HG03159 (cell line): ENCODE results near the gene HOOK1.
A peak's percentile ranks its signal among the peaks of the same experiment; 100 is the strongest.

Source experiments
- ATAC-seq: cut with Tn5 transposase; IDR thresholded peaks from one replicate; pipeline ENCODE4 v1.9.1; 2021; ENCODE audit warnings: mild to moderate bottlenecking, moderate library complexity; ENCODE audit not compliant: unreplicated experiment

HOOK1 gene

GRCh38 chr1:59814901-59815825 is at the start of gene HOOK1:
HOOK1 (plus strand) TSS chr1:59814949; CDS start chr1:59815118, 169 bp downstream.
- peak; percentile 37 for ATAC-seq

GRCh38 chr1:59765011-59765730 is 49.6 kb upstream of the HOOK1 start:
- no peak for ATAC-seq

GRCh38 chr1:59766227-59766855 is 48.4 kb upstream of the HOOK1 start:
- no peak for ATAC-seq

GRCh38 chr1:59767119-59767518 is 47.6 kb upstream of the HOOK1 start:
- no peak for ATAC-seq

- no peak for ATAC-seq
Observed at GRCh38 chr1:59768792-59769735, 45.7 kb upstream of the HOOK1 start.

GRCh38 chr1:59769736-59770095 is 45.0 kb upstream of the HOOK1 start:
- ATAC-seq = no peak

GRCh38 chr1:59771361-59771760 is 43.4 kb upstream of the HOOK1 start:
- no peak for ATAC-seq

- ATAC-seq = no peak
Observed at GRCh38 chr1:59775480-59775879, 39.3 kb upstream of the HOOK1 start.

GRCh38 chr1:59776960-59777852 is 37.5 kb upstream of the HOOK1 start:
- ATAC-seq = no peak

- ATAC-seq = no peak
Observed at GRCh38 chr1:59779949-59780348, 34.8 kb upstream of the HOOK1 start.

- ATAC-seq = no peak
Observed at GRCh38 chr1:59788825-59789224, 25.9 kb upstream of the HOOK1 start.

- ATAC-seq = no peak
Observed at GRCh38 chr1:59798600-59798999, 16.1 kb upstream of the HOOK1 start.

- no peak for ATAC-seq
Observed at GRCh38 chr1:59803458-59804038, 11.2 kb upstream of the HOOK1 start.

- ATAC-seq = no peak
Observed at GRCh38 chr1:59804301-59804700, 10.4 kb upstream of the HOOK1 start.

GRCh38 chr1:59805554-59805953 is 9.2 kb upstream of the HOOK1 start:
- no peak for ATAC-seq

GRCh38 chr1:59814180-59814900 is 409 bp upstream of the HOOK1 start:
- peak; percentile 98 for ATAC-seq

GRCh38 chr1:59815892-59816291 is 1.1 kb downstream of the HOOK1 start:
- ATAC-seq = no peak

GRCh38 chr1:59816318-59816878 is 1.6 kb downstream of the HOOK1 start:
- ATAC-seq = no peak
